SK-N-MC (cell line): Measurements from ENCODE around the gene CDYL.

Experiments used
- EZH2 ChIP-seq: fragments of 200-600 bp; sonication (generic); IDR thresholded peaks from one replicate; pipeline ENCODE4 v1.6.1; 2017; ENCODE audit warnings: antibody characterized with exemption
- POLR2AphosphoS5 ChIP-seq: IDR thresholded peaks from 2 replicates; pipeline ENCODE4 v1.6.1; 2012; ENCODE audit warnings: mild to moderate bottlenecking, low read depth, low read length, borderline replicate concordance

- TF ChIP-seq EZH2 (no peak), POLR2AphosphoS5 (no peak)
Observed at GRCh38 chr6:4803343-4803744, 27.1 kb downstream of the CDYL start.
